DLD1 (cell line): ENCODE data around the gene APCDD1L.
"Not testable (repeated sequence)": the region's sequence is repeated elsewhere in the genome, so short reads cannot be mapped to it uniquely, and the experiment has no call there.

Experiments used
- in situ Hi-C: cut with HindIII; loops from 2 replicates; pipeline ENCODE4 v1.10.0; 2017; ENCODE audit warnings: low sequenced_read_pairs

APCDD1L gene

DNA sequence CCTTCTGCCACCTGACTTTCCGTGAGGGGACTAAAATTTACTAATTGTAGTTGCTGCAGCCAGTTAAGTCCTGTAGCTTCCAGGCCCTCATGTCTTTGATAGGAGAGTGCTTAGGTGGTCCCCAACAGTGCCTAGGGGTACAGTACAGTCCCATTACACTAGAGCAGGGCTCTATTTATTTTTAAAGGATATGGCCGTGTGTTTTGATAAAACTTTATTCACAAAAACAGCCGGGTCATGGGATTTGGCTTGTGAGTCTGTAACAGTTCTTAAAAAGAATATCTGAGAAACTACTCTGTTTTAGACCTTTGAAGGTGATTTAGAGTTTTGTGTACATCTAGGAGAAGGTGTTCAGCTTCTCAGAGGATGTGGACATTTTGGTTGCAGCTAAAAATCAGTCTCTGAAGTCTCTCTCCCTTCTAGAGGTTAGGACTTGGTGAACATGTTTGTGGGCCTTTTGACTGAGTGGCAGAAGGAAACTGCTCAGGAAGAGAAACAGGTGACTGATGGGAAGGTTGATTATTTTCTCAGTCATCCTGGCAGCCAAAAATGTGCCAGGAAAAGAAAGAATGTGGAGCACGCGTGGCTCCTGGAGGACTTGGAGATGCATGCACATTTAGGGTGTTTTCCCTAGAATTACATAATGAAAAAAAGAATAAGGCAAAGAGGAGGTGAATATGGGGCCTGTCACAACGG, 68.8 kb downstream of the APCDD1L start:
- in situ Hi-C loops = no loop called here

DNA sequence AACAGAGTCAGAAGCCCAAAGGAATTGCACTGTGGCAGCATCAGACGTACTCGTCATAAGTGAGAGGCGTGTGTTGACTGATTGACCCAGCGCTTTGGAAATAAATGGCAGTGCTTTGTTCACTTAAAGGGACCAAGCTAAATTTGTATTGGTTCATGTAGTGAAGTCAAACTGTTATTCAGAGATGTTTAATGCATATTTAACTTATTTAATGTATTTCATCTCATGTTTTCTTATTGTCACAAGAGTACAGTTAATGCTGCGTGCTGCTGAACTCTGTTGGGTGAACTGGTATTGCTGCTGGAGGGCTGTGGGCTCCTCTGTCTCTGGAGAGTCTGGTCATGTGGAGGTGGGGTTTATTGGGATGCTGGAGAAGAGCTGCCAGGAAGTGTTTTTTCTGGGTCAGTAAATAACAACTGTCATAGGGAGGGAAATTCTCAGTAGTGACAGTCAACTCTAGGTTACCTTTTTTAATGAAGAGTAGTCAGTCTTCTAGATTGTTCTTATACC, 70.4 kb downstream of the APCDD1L start:
- in situ Hi-C loops = no loop called here

DNA sequence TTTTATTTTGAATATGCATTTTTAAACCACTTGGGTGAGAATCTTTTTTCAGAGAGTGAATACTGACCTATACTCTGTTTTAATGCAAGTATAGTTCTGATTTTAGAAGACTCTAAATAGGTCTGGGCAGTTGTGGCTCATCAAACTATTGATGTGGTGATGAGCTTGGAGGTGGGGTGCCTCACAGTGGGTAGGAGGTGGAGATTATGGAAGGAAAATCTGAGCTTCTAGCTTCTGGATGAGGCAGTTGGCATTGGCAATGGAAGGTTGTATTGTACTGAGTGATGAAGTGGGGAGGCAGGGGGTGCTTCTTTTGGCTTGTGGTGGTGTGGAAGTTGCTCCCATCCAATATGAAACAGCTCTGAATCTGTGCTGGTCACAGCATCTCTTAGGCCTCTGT, 73.5 kb downstream of the APCDD1L start:
- in situ Hi-C loops = no loop called here

DNA sequence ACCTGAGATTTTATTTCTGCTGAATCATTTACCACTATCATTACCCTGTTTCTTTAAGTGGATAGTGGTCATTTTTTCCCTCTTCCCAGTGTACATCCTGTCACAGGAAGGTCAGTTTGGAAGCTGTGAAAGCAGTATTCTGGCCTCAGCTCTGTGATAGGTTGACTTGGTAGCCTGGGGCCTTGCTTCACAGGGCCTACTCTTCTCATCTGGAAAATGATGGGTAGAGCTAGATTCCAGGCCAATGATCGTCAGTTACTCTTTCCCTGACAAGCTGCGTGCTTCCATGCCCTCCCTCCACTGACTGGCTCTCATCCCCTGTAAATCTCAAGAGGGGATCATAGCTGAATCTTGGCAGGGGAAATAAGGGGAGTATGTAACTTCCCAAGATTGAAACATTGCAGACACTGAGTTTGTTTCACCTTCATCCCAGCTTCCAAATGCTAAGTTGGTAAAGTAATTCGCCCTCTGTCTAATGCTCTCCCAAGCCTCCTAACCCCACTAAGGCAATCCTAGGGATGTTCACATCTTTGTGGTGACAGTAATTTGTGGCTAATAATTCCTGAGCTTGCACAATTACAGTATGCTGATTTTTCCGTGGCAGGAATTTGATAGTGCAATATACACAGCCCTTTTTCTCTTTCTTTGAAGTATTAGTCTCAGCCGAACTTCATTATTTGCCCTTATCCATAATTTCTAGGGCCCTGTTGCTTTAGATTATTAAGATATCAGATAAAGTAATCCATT, 75.0 kb downstream of the APCDD1L start:
- in situ Hi-C loops = no loop called here

DNA sequence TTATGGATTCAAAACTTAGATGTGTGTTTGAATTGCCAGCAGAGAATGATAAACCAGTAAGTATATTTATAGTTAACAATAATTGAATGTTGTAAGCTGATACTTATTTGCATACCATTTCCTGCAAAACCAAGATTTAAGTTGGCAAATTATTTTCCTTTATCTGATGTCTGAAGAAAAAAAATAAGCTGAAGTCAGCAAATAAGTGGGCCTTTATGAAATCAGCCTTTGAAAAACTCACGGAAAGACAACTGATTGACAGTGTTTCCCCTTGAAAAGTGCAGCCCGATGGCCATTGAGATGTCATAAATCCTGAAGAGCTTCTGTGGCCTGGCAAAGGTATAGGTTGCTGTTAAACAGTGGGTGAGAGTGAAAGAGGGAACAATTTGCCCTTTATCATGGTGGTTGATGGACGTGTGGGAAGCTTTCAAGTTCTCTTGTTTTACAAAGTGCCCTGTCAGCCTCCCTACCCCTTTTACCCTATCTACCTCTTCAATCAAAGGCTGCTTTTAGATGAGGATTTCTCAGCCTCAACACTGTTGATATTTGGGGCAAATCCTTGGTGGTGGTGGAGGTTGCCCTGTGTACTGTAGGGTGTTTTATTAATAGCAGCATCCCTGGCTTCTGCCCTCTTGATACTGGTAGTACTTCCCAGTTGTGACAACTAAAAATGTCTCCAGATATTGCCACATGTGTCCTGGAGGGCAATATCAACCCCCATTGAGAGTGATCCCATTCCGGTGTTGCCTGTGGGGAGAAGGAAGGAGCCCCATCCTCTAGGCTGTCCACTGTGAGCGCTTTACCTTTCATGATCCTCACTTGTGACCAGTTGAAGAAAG, 76.0 kb downstream of the APCDD1L start:
- in situ Hi-C loops = no loop called here

DNA sequence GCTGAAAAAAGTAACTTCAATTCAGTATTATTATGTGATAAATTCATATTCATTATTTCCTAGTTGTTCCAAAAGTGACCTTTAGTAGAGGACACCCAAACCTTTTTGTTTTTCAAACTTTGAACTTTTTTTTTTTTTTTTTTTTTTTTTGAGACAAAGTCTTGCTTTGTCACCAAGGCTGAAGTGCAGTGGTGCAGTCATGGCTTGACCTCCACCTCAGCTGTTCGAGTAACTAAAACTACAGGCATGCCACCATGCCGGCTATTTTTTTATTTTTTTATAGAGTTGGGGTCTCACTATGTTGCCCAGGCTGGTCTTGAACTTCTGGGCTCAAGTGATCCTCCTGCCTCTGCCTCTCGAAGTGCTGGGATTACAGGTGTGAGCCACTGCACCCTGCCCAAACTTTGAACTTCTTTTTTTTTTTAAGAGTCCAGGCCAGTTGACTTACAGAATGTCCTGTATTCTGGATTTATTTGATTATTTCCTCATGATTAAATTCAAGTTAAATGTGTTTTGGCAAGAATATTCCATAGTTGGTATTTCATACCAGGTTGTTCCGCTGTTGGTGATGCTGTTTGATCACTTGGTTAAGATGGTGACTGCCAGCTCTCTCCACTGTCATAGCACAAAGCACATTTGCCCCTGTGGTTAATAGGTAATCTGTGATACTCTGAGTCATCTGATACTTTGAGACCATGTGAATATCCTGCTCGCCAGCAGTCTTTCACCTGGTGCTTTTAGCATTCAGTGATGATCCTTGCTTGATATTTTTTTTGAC, 78.1 kb downstream of the APCDD1L start:
- in situ Hi-C loops = no loop called here

DNA sequence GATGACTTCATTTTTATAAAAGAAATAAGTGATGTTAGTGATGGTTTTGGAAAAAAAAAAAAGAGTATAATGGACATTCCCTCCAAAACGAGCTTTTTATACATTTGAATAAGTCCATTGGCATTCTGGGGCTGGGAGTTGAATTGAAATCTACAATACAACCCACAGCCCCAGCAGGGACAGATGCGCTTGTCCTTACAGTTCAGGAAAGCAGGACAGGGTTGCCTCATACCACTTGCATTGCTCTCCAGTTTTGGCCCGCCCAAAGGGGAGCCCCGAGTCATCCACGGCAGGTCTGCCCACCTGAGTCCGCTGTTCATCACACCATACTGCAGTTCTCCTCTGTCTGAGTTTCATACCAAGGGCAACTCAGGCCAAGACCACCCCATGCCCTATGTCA, 80.0 kb downstream of the APCDD1L start:
- in situ Hi-C loops = no loop called here

DNA sequence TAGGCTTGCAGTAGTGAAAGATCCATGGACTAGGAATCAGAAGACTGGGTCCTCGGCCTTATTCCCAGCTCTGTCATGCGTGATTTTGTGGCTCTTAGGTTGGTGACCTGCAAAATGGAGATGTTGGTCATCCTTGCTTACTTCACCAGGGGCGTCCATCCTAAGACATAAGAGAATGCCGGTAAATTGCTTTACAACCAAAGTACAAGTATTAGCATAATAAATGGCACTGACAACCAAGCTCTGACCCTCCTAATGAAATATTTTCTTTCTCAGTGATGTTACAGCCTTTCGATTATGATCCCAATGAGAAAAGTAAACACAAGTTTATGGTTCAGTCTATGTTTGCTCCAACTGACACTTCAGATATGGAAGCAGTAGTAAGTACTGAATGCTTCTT, 80.9 kb downstream of the APCDD1L start:
- in situ Hi-C loops = no loop called here

DNA sequence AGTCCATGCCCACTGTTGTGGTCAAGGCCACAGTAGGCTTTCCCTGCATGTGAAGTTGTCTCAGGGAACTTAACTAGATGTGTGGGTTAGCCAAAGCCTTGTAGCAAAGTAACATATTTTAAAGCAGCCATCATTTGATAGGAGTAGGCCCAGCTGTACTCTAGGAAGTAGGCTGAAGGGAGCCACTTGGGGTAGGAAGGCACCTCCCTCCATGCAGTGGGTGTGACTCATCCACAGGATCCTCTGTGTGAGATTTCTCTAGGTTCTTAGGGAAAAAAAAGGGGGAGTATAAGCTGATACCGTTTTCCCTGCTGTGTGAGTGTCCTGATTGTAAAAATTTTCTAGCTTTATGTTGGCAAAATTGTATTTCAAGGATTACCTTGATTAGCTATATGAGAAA, 81.4 kb downstream of the APCDD1L start:
- in situ Hi-C loops = no loop called here

DNA sequence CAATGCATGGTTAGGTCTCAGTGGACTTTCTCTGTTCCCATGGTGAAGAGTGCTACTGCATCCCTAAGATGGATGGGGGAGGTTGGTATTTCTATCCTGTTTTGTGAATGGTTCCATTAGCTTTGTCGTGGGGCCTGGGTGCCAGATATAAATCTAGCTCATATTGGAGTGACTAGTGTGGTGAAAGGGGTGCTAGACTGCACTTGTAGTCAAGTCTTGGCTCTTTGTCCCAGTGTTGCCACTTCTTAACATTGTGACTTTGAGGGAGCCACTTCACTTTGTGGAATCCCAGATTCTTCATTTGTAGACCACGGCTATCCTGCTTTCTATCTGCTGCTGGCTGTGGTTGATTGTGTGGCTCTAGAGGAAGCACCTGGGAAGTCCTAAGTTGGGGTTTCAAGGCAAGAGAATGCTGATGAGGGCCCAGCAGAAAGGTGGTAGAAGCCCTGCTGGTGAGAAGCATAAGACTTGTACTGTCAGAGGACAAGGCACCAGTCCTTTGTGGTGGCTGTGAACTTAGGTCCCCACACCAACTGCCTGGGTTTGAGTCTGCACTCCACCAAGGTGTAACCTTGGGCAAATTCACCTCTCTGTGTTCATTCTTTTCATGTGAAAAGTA, 82.1 kb downstream of the APCDD1L start:
- in situ Hi-C loops = no loop called here

DNA sequence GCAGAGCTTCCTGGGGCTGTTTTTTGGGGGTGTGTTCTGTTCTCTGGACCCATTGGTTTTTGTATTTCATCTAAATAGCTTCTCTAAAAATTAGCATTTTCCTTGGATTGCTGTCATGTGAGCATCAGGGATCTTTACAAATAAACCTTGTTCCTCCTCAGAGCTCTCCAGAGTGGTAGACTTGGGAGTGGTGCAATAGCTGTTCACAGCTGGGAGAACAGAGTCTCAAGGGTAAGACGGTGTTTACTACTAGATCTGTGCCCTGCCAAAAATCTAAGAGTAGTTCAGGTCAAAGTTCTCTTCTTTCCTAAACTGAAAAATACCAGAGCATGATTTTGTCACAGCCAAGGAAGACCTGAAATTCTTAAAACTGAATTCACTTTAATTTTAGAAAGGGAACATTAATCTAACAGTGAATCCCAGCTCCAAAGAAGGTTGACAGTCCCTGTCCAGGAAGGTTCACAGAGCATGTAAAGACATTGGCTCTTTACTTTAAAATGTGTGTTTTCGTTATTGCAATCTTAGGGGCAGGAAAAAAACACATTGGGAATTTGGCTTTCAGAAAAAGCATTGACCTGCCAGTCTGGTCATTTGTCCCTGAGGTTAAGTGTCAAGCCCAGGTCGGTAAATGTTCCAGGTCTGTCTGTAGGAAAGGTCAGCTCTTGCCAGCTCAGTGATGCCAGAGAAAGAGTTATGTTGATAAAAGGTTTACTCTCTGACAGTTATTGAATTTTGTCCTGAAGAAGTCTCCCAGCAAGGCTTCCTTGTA, 82.8 kb downstream of the APCDD1L start:
- in situ Hi-C loops = no loop called here

DNA sequence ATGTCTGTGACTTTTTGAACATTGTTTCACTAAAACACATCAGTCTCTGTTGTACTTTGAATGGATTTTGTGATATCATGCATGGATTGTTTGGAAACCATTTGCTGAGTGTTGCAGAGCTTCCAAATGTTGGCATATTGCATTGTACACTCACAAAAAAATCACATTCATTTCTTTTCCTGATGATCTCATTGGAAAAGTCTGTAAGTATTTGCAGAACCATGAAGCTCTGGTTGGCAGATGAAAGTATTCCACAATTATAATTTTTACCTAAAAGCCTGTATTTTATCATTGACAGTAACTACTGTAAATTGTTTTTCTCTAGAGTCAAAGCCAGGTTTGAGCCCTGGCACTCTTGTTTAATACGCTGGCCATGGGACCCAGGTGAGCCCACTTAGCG, 84.1 kb downstream of the APCDD1L start:
- in situ Hi-C loops = no loop called here

DNA sequence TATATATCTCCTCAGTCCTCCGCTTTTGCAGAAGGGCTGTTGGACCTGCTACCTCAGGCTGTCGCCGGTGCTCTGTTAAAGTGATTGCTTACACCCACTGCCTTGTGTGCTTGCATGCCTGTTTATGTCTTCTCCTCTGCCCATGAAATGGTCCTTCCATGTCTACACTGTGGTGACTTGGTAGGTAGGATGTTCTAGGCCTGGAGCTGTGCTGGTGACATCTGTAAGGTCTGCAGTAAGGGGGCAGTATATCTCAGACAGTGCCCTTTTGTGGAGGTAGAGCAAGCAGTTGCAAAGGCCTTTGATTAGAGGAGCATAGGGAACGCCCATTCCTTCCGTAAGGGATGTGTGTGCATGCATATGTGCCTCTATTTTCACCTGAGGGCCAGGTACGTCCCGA, 85.9 kb downstream of the APCDD1L start:
- in situ Hi-C loops = no loop called here

DNA sequence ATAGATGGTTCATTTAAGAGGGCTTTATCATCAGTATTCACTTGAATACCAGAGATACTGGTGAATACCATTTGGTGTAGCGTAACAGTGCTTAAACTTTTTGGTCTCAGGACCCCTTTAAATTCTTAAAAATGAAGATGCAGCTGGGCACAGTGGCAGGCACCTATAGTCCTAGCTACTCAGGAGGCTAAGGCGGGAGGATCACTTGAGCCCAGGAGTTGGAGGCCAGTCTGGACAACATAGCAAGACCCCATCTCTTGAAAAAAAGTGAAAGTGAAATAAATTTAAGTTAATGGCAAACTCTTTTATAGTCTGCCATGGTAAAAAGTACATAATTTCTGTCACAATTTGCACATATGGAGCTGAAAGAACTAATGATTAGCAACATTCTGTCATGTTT, 86.8 kb downstream of the APCDD1L start:
- in situ Hi-C loops = no loop called here

DNA sequence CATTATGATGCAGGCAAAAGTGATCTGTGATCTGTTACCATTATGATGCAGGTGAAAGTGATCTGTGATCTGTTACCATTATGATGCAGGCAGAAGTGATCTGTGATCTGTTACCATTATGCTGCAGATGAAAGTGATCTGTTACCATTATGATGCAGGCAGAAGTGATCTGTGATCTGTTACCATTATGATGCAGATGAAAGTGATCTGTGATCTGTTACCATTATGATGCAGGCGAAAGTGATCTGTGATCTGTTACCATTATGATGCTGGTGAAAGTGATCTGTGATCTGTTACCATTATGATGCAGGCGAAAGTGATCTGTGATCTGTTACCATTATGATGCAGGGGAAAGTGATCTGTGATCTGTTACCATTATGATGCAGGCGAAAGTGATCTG, 87.6 kb downstream of the APCDD1L start:
- in situ Hi-C loops = not testable (repeated sequence)

DNA sequence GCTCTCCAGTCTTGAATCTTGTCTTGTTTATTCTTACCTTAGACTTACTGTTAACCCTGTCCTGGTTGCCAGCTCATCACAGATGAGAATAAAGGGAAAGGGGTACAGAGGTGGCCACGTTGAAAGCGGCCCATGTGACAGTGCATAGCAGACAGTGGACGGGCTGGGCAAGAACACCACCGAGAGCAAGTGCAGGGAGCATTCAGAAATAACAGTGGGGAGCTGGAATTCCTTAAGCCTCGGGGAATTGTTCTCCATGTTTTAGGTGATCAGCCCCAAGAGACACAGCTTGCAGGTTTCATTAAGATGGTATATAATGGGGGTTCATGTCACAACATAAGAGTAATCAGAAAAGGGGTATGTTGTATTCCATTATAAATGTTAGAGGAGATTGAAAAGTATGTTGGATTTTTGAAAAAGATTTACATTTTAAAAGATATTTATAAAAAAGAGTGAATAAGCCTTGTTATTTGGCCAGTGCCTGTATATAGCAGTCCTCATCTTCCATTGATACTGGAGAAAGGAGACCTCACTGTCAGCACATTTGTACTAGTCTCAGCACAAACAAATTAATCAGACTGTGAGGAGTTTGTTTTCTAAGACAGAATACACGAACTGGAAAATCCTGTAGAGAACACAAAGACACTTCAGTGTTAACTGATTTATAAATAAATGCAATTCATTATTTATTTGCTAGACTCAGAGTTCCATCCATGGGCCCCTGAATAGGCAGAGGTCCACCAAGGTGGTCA, 90.8 kb downstream of the APCDD1L start:
- in situ Hi-C loops = loop anchor here (25.0 kb wide), 1 partner anchor 187 kb away; the partner anchor contains the start of gene ANKRD60

DNA sequence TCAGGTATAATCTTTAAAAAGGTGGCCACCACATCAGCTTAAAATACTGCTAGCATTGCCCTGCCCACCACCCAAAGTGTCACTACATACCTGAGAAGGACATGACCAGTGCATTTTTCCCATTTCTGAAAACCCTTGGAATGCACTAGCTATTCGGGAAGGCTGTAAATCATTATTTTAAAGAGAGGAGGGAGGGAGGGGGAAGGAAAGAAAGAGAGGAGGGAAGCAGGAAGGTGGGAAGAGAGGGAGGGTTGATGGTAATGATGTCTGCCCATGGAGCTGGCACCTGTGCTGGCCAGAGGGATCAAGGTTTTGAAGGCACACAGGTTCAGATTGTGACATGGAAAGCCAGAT, 93.7 kb downstream of the APCDD1L start:
- in situ Hi-C loops = loop anchor here (25.0 kb wide), 1 partner anchor 184 kb away; the partner anchor contains the start of gene ANKRD60

DNA sequence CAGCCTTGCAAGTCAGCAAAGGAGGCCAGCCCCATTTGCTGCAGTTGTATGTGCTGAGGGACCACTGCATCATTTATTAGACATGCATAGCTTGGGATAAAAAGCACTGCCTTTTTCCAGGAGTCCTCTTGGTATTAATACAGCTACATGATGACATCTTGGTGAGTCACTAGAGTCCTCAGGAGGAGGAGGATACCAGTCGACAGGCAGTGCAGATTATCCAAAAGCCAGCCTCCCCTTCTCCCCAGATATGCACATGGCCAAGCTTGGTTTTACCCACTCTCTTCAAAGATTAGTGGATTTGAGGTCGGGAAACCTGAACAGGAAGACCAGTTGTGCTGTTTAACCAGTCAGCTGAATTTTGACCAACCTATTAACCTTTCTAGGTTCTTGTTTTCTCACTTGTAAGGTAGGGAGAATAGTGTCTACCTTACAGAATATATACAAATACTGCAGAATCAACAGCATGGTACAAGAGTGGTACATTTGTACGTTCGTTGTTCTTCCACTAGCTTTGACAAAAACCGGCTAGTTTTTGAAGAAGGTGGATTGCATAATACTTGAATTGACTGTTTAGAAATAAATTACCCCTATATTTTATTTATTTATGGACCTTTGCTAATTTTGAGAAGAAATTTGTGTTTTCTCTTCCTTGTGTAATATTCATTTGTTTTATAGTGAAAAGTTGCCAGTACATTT, 94.3 kb downstream of the APCDD1L start:
- in situ Hi-C loops = loop anchor here (25.0 kb wide), 1 partner anchor 184 kb away; the partner anchor contains the start of gene ANKRD60
